HG03565 (cell line): ENCODE data around the gene PDGFA.

Experiments
- ATAC-seq: cut with Tn5 transposase; IDR thresholded peaks from one replicate; pipeline ENCODE4 v1.9.1; 2021; ENCODE audit warnings: mild to moderate bottlenecking, moderate library complexity; ENCODE audit not compliant: unreplicated experiment

The PDGFA gene

DNA sequence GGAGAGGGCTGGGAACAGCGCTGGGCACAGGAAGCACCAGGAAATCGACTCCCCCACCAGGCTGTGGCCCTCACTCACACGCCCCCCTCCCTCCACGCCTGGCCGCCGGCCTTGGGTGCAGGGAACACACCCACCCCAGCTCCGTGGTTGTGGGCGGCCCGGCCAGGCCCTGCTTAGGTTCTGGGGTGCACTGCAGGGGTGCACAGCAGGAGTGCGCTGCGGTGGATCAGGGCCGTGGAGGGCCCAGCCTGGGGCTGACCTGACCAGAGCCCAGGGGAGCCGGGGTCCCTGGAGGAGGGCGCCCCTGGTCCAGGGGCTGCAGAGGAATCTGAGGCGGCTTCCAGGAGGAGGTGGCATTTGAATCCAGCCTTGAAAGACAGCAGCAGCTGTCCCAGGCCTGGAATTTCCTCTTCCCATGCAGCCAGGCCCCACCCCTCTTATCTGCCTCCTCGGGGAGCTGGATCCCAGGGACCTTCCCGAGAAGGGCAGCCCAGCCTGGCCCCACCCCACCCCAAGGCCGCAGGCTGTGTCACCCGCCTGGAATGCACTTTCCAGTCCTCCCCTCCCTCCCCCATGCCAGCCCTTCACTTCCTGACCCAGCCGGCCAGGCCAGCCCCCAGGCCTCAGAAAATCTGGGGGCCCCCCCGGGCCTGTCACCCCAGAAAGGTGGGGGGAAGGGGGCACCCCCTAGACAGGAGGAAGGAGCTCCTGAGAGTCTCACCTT, 18.4 kb upstream of the PDGFA start:
- no peak for ATAC-seq

DNA sequence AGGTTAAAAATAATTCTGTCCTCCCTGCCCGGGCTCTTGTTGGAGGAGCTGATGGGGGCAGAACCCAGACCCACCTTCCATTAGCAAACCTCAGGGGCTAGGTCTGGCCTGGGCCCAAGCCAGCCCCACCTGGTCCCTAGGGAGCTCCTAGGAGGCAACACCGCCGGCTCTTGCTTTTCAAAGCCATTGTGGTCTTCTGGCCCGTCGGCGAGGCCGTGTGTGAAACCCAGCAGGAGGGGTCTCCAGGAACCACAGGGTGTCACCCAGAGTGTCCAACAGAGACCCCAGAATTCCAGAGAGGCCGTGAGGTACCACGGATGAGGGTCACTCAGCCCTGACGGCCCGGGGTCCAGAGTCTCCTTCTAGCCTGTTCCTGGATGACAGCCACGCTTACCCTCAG, 16.6 kb upstream of the PDGFA start:
- no peak for ATAC-seq

DNA sequence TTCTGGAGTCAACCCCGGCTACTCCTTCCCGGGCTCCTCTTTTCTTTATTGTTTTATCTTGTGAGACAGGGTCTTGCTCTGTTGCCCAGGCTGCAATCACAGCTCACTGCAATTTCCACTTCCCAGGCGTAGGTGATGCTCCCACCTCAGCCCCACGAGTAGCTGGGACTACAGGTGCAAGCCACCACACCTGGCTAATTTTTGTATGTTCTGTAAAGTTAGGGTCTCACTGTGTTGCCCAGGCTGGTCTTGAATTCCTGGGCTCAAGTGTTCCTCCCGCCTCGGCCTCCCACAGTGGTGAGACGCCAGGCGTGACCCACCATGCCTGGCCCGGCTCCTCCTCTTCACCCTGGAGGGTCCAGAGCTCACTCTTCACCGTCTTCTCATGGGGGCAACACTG, 15.3 kb upstream of the PDGFA start:
- ATAC-seq, result no peak

DNA sequence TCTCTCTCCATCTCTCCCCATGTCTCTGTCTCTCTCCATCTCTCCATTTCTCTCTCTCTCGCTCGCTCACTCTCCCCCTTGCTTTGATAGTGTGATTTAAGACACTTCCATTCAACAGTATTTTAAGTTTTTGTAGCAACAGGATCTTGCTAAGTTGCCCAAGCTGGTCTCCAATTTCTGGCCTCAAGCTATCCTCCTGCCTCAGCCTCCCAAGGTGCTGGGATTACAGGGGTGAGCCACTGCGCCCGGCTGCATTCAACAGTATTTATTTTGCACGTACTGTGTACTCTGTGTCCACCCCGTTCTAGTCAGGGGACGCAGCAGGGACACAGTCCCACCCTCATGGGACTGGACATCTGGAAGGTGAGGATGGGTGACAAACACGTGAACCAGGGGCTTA, 14.4 kb upstream of the PDGFA start:
- ATAC-seq, result no peak

DNA sequence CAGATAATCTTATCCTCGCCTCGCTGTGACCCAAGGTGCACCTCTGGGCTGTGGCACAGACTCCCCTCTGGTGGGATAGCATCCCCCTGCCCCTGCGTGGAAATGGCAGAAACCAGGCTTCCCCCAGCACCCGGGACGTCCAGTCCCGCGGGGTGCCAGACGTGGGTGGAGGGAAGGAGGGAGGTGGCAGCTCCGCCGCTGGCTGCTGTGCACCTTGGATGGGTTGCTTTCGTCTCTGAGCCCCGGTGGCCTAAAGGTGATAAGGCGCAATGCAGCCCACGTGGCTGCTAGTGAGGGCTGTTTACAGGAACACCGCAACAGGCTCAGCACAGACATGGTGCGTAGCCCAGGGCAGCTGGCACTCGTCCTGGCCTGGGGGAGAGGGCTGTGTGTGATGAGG, 13.6 kb upstream of the PDGFA start:
- no peak for ATAC-seq

DNA sequence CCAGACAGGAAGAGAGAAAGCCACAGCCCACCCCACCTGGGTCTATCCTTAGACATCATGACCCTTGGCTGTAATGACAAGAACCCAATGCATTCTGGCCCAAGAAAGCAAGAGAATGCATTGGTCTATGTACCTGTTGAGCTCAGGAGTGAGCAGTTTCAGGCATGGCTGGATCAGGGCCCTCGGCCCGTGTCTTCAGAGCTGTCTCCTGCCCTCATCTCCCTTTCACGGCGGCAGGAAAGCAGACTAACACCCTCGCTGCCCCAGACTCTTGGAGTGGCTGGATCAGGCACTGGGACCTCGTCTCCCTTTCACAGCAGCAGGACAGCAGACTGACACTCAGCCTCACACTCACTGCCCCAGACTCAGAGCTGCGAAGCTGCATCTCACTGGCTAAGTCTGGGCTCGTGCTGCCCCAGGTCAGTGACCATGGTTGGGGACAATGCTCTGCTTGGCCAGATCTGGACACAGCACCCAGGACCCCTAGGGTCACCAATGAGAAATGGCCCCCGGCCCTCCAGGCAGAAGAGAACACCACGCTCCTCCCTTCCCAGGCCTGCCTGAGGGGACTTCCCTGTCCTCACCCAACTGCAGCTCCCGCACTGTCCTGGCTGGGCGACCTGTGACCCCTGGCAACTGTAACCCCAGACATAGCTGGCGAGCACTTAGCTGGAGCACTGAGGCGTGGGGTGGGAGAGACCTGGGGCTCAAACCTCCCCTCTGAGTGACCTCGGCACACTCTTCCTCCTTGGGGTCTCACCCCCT, 12.9 kb upstream of the PDGFA start:
- ATAC-seq, result no peak

DNA sequence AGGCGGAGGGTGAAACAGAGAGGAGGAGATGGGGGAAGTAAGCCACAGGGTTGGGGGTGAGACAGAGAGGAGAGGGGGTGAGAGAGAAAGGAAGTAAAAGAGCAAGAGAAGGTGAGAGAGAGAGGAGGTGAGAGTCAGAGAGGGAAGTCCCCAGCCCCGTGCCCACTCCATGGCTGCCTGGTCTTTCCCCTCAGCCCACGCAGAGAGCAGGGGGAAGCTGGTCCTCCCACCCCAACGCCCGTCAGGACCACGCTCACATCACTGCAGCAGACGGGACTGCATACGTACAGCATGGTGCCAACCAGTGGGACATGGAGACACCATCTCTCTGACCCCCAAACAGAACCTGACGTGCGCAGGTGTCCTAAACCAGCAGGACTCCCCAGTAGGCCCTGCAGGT, 12.1 kb upstream of the PDGFA start:
- no peak for ATAC-seq

DNA sequence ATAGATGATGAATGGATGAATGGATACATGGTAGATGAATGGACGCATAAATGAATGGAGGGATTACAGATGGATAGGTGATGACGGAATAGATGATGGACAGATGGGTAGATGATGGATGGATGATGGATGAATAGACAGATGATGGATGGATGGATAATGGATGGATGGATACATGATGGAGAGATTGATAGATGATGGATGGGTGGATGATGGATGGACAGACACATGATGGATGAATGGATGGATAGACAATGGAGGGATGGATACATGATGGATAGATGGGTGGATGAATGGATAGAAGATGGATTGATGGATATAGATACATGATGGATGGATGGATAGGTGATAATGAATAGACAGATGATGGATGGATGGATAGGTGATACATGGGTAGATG, 8.8 kb upstream of the PDGFA start:
- ATAC-seq, result no peak

DNA sequence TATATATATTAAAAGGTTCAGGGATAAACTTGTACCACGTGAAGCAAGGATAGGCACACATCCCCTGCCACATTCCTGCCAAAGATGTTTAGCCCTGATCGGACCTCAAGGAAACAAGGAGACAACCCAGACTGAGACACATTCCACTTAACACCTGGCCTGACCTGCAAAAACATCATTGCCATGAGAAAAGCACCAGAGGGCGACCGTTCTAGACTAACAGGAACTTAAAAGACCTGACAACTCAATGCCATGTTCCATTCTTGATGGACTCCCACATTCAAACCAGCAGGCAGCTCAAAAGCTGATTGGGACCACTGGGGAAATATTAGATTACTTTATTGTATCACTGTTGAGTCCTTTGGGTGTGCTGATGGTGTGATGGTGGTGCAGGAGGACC, 8.1 kb upstream of the PDGFA start:
- no peak for ATAC-seq

DNA sequence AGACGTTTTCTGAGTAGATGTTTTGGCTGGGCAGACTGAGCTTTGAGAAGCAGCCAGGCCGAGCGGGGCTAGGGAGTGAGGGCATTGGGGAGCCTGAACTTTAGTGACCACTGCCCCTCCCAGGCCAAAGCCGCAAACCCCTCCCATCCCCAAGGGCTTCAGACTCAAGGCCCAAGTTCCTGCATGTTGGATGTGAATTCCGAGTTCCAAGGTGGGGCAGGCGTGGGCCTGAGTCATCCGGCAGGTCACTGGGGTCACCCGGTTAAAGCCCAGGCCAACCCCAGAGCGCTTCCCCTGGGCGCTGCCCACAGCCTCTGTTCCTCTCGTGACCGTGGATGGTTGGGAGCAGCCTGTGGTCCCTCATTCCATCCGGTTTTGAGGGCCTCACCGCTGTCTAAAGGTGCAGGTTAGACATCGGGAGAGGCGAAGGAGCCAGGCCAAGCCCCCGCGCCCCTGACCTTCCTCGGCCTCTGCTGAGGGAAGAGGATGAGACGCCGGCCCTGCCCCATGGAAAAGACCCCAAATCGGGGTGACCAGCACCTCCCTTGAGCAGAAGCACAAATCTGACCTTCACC, 6.9 kb upstream of the PDGFA start:
- no peak for ATAC-seq

DNA sequence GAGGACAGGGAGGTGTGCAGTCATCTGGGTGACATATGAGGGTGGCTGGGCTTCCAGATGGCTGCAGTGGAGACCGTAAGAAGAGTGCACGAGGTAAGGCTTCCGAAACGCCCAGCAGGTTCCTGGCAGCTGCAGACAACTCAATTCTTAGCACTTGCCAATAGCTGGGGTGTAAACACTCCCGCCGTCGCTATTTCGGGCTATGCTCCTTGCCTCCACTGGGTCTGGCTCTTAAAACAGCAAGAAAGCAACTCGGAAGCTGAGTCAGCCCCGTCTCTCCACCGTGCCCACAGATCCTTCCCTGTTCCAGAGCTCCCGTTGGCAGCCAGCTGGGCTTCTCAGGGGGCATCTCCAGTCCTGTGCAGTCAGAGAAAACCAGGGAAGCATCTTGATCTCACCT, 6.1 kb upstream of the PDGFA start:
- no peak for ATAC-seq

DNA sequence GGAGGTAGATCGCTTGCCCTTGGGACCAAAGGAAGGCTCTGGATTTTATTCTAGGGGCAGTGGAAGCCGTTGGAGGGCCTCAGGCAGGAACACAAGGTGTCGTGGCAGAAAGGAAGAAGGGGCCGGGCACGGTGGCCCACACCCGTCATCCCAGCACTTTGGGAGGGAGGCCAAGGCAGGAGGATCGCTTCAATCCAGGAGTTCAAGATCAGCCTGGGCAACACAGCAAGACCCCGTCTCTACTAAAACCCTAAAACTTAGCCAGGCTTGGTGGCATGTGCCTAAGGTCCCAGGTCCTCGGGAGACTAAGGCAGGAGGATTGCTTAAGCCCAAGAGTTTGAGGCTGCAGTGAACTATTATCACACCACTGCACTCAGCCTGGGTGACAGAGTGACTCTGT, 5.2 kb upstream of the PDGFA start:
- no peak for ATAC-seq

DNA sequence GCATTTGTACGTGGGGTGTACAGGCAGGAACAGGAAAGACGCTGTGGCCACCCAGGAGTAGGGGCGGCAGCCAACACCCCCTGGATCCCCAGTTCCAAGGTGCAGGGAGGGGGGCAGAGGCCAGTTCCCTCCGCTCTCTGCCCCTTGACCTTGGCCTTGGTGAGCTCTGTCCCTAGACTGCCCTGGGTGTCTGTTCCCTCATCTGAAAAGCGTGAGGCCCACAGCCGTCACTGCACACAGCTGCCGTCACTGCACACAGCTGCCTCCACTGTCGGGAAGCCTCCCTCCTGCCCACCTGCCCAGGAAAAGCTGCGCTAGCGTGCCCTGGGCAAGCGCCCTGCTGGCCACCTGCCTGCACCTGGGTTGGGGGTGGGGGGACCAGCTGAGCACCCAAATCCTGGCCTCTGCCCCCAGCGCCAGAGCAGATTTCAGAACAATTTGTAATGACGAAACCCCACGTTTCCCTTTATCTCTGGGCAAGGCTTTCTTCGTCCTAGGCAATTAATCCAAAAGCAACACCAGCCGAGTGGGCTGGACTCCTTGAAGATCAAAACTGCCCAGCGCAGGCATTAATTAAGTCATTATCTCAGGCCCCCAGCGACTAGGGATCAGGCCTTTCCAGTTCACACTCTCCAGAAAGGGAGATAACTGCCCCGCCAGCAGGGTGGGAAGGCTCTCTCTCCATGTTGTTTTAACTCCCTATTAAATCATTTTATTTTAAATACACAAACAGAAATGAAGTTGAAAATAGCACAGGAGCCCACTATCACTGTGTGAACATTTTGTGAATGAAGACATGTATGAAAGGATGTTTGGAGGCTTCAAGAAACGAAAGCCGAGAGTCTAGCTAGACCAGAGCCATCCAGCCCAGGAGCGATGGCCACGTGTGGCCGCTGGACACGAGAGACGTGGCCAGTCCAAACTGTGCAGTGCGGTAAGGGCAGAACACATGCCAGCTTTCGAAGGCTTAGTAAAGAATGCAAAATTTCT, 4.0 kb upstream of the PDGFA start:
- no peak for ATAC-seq

DNA sequence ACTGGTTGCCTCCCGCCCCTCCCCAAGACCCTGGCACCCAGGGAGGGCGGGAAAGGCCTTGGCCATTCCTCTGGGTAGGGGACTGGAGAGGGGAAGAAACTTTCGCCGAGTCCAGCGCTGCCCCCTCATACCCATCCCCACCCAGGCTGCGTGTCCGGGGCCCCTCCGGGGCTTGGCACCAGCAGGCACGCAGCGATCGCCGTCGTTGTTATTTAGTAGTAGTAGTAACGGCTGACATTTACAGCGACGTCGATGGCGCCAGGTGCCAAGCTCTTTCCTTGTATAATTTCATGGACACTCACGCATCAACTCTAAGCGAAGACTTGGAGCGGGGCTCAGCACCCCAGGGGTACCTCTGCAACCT, 3.3 kb upstream of the PDGFA start:
- no peak for ATAC-seq

DNA sequence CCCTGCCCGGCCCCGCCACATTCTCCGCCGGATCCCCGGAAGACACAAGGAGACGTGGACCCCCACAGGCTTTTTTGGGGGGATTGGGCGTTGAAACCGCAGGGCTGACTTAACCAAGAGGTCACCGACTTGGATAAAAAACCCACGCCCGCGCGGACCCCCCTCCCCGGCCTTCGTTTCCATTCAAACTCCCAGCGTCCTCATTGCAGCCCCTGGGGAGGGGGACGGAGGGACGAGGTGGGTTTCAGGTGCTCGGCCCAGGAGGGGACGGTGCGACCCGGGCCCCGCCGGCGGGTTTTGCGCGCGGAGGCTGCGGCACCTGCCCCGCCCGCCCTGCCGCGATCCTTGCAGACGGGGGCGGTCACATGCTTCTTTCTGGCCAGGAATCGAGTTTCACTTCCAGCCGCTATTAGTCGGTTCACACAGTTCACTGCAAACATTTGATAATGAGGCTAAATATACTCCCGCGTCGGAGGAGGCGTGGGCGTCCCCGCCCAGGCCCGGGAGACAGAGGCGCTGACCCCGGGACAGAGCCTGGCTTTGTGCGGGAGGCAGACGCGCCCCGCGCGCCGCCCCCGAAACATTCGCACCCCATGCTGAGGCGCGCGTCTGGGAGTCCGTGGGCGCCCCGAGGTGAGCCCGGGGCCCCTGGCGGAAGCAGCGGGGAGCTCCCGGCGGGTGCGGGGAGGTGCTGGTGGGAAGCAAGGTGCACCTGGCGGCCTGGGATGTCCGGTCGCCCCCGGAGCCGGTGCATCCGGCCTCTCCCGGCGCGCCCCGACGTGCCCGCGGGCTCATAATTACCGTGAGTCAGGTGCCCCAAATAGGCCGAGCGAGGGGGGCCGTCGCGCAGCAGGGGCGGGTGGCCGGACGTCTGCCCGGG, 2.7 kb upstream of the PDGFA start:
- no peak for ATAC-seq

DNA sequence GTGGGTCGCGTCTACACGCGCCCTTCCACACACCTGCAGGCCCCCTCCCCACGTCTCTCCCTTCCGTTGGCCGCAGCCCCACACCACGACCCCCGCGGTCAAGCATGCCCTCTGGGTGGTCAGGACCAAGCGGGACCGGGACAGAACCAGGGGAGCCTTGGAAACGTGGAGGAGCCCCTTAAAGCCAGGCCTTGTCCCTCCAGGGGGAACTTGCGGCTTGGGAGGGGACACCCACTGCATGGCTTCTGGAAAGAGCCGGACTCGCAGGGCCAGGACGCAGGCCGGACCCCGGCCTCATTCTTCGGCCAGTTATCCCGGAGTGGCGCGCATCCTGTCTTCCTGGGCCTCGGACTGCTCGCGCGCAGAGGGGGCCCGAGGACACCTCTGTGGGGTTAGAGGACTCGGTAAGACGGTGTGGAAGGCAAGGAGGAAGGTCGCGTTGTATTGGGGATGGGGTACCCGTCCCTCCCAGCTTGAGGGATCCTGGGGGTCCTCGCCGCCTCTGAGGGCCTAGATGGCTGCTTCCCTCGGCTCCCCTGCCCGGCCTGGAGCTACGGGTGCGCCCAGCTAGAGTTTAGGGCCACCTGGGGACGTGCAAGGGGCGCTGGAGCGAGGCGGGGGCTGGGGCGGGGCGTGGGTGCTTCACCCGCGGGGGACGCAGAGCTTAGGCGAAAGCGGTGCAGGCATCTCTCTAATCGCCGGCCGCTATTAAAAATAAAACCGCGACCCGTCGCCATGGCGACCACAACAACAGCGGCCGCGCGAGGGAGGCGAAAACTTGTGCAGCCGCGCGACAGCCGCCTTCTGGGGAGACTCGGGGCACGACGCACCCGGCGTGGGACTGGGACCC, 1.8 kb upstream of the PDGFA start:
- ATAC-seq, result no peak

DNA sequence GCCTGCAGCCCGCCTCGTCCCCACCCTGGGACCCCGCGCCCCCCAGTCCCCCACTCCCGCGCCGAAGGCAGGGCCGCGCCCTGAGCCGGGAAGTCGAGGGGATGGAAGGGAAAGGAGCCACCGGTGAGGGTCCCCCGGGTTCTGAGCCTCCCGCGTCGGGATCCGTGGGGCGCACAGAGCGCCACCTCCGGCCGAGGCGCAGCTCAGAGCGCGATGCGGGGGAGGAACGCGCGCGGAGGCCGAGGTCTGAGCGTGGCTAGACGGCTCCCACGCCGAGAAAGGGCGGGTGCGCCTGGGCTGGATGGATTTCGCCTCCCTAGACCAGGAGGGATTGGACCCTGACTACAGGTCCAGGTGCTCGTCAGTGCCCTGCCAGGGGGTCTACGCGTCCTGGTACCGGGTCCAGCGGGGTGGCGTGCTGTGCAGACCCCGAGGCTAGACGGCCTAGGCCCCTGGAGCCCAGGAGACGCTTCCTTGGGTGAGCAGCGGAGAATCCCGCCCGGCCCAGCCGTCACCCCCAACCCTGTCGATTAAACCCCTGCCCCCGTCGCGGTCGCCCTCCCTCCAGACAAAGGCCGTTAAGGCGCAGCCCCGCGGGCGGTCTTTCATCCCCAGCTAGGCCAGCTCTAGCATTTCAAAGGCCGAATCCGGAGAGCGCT, 986 bp upstream of the PDGFA start:
- no peak for ATAC-seq

DNA sequence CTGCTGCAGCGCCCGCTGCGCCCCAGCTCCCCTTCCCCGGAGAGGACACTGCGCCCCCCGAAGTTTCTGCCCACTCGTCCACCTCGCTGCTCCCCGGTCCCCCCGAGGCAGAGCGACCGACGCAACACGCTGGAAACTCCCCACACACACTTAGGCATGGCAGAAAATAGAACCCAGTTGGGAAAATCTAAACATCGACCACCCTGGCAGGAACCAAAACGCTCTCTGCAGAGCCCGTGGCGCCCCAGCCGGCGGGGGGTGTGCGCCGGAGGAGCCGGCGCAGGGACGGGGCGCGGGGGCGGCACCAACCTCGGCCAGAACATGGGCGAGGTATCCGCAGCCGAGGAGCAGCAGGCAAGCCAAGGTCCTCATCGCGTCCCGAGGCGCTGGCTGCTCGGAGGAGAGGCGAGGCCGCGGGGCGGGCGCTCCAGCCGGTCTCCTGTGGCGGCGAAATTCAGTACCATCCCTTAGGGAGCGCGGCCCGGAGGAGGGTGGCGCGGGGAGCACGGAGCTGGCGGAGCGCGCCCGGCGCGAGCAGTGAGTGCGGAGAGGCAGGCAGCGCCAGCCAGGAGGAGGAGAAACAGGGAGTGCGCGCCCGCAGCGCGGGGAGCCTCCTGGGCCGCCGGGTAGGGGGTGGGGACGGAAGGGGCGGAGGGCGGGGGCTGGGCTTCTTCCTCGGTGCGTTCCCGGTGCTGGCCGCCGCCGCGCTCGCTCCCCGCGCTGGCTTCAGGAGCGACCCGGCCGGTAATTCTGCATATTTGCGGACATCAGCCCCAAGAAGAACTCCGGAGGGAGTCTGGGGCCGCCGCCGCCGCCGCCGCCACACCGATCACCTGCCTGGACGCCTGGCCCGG, 789 bp downstream of the PDGFA start:
- ATAC-seq, result no peak
